ENCODE measurements around the gene FABP3.

GRCh38 chr1:31413405-31414001 lies 40.6 kb upstream of the FABP3 start:
- TF ChIP-seq, protein P1, sequence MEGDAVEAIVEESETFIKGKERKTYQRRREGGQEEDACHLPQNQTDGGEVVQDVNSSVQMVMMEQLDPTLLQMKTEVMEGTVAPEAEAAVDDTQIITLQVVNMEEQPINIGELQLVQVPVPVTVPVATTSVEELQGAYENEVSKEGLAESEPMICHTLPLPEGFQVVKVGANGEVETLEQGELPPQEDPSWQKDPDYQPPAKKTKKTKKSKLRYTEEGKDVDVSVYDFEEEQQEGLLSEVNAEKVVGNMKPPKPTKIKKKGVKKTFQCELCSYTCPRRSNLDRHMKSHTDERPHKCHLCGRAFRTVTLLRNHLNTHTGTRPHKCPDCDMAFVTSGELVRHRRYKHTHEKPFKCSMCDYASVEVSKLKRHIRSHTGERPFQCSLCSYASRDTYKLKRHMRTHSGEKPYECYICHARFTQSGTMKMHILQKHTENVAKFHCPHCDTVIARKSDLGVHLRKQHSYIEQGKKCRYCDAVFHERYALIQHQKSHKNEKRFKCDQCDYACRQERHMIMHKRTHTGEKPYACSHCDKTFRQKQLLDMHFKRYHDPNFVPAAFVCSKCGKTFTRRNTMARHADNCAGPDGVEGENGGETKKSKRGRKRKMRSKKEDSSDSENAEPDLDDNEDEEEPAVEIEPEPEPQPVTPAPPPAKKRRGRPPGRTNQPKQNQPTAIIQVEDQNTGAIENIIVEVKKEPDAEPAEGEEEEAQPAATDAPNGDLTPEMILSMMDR (conservative IDR thresholded peaks at IDR 0.05; ENCODE audit: low read depth in 2 of 2), result no peak
- no peak for TF ChIP-seq POLR2AphosphoS5 (IDR thresholded peaks at IDR 0.05; ENCODE audit: low read depth)
- TF ChIP-seq NANOG (IDR thresholded peaks at IDR 0.05; ENCODE audit: borderline replicate concordance), result no peak
- TF ChIP-seq EZH2 (IDR thresholded peaks at IDR 0.05; ENCODE audit: low read depth, unreplicated experiment), result no peak
- TF ChIP-seq JUNB (IDR thresholded peaks at IDR 0.05; ENCODE audit: unreplicated experiment), result no peak
- TF ChIP-seq, protein P2, sequence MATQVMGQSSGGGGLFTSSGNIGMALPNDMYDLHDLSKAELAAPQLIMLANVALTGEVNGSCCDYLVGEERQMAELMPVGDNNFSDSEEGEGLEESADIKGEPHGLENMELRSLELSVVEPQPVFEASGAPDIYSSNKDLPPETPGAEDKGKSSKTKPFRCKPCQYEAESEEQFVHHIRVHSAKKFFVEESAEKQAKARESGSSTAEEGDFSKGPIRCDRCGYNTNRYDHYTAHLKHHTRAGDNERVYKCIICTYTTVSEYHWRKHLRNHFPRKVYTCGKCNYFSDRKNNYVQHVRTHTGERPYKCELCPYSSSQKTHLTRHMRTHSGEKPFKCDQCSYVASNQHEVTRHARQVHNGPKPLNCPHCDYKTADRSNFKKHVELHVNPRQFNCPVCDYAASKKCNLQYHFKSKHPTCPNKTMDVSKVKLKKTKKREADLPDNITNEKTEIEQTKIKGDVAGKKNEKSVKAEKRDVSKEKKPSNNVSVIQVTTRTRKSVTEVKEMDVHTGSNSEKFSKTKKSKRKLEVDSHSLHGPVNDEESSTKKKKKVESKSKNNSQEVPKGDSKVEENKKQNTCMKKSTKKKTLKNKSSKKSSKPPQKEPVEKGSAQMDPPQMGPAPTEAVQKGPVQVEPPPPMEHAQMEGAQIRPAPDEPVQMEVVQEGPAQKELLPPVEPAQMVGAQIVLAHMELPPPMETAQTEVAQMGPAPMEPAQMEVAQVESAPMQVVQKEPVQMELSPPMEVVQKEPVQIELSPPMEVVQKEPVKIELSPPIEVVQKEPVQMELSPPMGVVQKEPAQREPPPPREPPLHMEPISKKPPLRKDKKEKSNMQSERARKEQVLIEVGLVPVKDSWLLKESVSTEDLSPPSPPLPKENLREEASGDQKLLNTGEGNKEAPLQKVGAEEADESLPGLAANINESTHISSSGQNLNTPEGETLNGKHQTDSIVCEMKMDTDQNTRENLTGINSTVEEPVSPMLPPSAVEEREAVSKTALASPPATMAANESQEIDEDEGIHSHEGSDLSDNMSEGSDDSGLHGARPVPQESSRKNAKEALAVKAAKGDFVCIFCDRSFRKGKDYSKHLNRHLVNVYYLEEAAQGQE (IDR thresholded peaks at IDR 0.05; ENCODE audit: unreplicated experiment), result no peak
